ENCODE measurements around the gene ARL4C. TPM values are rescaled to one million over a fixed set of nuclear protein-coding genes. Genes with fewer than 3 reads are reported as not detected.
"Not testable (repeated sequence)": the region's sequence is repeated elsewhere in the genome, so short reads cannot be mapped to it uniquely, and the experiment has no call there.

The ARL4C gene
- polyA plus RNA-seq, 1 donor: 51.6 TPM

GRCh38 chr2:234478121-234478858 lies 18.6 kb downstream of the ARL4C start:
- no peak for DNase-seq

- no peak for DNase-seq
Measured at GRCh38 chr2:234476766-234477165, 20.1 kb downstream of the ARL4C start.

GRCh38 chr2:234474654-234475053 lies 22.2 kb downstream of the ARL4C start:
- DNase-seq: no peak

- DNase-seq: no peak
Measured at GRCh38 chr2:234472155-234472554, 24.7 kb downstream of the ARL4C start.

- no peak for DNase-seq
Measured at GRCh38 chr2:234469972-234470371, 26.9 kb downstream of the ARL4C start.

GRCh38 chr2:234469251-234469845 lies 27.5 kb downstream of the ARL4C start:
- DNase-seq: no peak

- DNase-seq: no peak
Measured at GRCh38 chr2:234468503-234468902, 28.4 kb downstream of the ARL4C start.

GRCh38 chr2:234467289-234467688 lies 29.6 kb downstream of the ARL4C start:
- no peak for DNase-seq

GRCh38 chr2:234464291-234464645 lies 32.6 kb downstream of the ARL4C start:
- no peak for DNase-seq

GRCh38 chr2:234463626-234464290 lies 33.1 kb downstream of the ARL4C start:
- DNase-seq: no peak

GRCh38 chr2:234462218-234462992 lies 34.5 kb downstream of the ARL4C start:
- no peak for DNase-seq

GRCh38 chr2:234459401-234460009 lies 37.4 kb downstream of the ARL4C start:
- DNase-seq: no peak

GRCh38 chr2:234458466-234458865 lies 38.4 kb downstream of the ARL4C start:
- no peak for DNase-seq

GRCh38 chr2:234457421-234457820 lies 39.5 kb downstream of the ARL4C start:
- no peak for DNase-seq

GRCh38 chr2:234455246-234455645 lies 41.6 kb downstream of the ARL4C start:
- not testable (repeated sequence) for DNase-seq

GRCh38 chr2:234454433-234454832 lies 42.4 kb downstream of the ARL4C start:
- DNase-seq: no peak

GRCh38 chr2:234453216-234453615 lies 43.7 kb downstream of the ARL4C start:
- no peak for DNase-seq

GRCh38 chr2:234451852-234452625 lies 44.8 kb downstream of the ARL4C start:
- no peak for DNase-seq

GRCh38 chr2:234451242-234451641 lies 45.6 kb downstream of the ARL4C start:
- DNase-seq: no peak

- DNase-seq: no peak
Measured at GRCh38 chr2:234450431-234451124, 46.3 kb downstream of the ARL4C start.
